Measurements from ENCODE around the gene FAM180A.
"Not testable (repeated sequence)": the region's sequence is repeated elsewhere in the genome, so short reads cannot be mapped to it uniquely, and the experiment has no call there.

FAM180A gene

GRCh38 chr7:135712182-135712782 lies 36.3 kb downstream of the FAM180A start:
- DNase-seq = no peak

DNA sequence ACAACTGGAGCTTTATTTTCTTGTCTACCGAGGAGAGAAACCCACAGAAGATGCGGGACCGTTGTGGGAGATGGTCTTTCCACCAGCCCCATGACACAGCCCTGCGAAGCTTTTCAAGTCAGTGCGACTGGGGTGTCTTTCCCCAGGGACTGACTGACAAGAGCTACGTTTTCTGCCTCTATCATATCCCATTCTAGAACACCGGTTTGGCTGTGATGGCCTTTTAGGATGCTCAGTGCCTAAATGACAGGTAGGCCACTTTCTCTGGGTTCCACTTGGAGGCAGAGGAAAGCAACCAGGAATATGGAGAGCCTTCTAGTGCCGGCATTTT lies 37.5 kb downstream of the FAM180A start:
- no peak for DNase-seq

- no peak for DNase-seq
Measured at GRCh38 chr7:135710417-135711138, 38.0 kb downstream of the FAM180A start.

- no peak for DNase-seq
Measured at GRCh38 chr7:135709508-135709907, 39.1 kb downstream of the FAM180A start.

GRCh38 chr7:135708041-135708440 lies 40.6 kb downstream of the FAM180A start:
- no peak for DNase-seq

DNA sequence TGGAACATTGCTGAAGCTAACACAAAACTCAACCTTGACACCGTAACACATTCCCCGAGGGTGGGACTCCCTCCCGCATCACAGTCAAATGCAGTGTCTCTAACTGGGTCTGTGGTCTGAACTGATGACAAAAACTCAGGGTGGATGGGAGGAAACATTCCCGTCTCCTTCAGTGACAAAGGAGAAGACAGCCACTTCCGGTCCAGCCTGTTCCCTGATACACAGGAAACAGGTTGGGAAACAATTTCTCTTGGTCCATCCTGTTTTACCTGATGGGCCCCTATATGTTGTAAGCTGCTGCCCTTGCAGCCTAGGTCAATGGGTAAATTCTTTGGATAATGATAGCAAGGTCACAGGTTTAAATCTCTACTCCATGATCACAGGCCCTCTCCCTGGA lies 41.0 kb downstream of the FAM180A start:
- no peak for DNase-seq

GRCh38 chr7:135706858-135707569 lies 41.6 kb downstream of the FAM180A start:
- no peak for DNase-seq

DNA sequence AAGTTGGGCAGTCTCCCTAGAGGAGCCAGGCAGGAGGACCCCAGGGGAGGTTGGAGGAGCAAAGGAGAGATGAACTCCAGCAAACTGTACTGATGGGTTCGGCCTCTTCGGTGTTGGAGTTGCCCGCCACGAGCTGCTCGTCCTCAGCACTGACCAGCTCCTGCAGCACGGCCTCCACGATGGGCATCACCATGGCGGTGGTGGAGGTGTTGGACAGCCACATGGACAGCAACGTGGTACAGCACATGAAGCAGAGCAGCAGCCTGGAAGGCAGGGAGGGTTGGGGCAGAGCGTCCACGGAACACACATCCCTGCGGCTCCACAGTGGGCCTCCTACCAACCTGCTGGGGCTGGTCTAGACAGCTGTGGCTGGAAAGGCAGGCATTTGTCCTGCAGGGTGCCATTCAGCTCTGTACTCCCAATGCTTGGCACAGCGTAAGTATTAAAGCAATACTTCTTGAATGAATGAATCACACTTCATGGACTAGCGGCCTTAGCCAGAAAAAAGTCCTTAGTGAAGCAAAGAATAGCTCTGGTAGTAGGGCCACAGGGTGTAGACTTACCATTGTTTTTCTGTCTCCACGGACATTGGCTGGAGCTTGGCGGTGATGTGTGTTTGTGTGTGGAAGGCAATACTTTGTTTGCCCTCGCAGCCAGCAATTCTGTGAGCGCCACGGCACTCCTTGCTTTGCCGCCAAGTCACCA lies 42.4 kb downstream of the FAM180A start:
- no peak for DNase-seq

- no peak for DNase-seq
Measured at GRCh38 chr7:135704698-135705097, 43.9 kb downstream of the FAM180A start.

DNA sequence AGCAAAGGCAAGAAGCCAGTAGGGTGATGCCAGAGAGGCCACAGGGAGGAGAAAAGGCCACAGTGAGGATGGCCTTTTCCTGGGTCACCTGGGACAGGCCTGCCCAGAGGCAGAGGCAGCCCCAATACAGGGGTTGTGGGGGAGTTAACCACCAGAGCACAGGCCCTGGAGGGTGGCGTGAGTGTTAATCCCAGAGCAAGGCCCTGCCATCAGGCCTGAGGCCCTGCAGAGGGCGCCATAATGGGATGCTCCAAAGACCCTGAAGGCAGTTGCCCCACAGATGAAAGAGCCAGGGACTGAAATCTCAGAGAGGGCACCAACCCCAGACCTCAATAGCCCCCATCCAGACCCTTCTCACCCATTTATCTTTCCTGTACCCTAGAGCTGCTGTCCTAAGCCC lies 44.5 kb downstream of the FAM180A start:
- no peak for DNase-seq

DNA sequence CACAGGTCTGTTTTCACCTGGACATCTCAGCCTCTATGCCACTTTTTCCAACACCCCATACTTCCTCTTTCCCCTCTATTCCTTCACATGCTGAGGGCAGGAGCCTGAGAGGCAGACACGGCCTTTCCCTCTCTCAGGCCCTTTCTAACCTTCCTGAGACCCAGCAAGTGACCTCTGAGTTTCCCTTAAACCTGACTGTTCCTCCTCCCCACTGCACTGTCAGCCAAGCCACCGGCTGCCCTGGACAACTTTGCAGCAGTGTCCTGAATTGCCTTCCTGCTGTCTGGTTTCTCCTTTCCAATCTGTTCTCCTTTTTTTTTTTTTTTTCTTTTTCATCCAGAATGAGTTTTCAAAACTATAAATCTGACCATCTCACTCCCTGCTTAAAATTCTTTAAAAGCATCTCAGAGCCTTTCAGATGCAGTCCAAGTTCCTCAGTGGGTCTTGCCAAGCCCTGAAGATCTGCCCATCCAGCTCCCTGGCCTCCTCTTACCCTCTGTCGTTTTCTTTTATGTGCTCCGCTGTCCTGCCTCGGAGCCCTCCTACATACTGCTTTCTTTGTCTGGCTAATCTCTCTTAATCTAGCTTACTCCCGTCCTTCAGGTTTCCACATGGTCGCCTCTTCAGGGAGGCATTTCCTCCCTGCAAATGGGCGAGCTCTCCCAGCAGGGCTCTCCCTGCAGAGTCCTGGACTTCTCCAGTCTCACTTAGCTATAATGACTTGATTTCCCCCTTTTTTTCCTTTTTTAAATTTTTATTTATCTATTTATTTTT lies 51.1 kb downstream of the FAM180A start:
- DNase-seq = no peak

DNA sequence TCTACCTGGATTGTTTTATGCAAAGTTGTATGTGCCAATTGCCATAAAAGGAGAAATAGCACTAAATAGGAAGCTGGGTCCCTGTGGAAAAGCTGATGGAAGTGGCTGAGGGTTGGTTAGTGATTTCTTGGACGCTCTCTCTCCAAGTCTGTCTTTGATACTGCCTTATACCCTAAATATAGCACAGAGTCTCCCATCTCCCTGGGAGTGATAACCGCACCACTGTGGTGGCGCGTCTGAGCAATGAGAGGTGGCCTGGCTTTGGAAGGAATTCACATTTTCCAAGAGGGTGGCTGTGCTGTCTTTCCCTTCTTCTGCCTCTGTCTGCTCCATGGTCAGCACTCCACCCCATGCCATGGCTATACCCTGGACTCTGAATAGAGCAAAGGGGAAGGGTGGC lies 55.1 kb downstream of the FAM180A start:
- DNase-seq = no peak

DNA sequence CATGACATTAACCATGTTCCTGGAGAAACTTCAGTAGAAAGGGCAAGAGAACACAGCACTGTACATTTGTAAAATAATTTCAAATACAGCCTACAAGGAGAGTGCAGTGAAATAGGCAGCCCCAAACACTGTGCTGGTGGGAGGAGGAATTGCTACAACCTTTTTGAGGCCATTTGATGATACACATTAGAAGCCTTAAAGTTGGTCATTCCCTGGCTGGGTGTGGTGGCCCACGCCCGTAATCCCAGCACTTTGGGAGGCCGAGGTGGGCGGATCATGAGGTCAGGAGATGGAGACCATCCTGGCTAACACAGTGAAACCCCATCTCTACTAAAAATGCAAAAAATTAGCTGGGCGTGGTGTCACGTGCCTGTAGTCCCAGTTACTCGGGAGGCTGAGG lies 56.0 kb downstream of the FAM180A start:
- not testable (repeated sequence) for DNase-seq

- DNase-seq = no peak
Measured at GRCh38 chr7:135692055-135692454, 56.6 kb downstream of the FAM180A start.

DNA sequence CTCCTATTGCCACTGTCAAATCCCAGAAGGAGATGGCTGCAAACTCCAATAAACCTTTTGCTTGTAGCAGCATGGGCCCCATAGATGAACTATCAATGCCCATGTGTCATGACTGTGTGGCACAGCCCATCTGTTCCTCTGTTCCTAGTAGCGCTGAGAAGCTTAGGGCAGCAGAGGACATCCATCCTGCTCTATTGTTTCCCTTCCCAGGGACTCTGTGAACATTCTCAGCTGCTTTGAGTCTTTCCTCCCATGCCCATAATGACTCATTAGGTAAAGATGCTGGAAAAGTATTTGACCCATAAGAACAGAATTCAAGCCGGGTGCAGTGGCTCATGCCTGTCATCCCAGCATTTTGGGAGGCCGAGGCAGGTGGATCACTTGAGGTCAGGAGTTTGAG lies 58.0 kb downstream of the FAM180A start:
- DNase-seq = no peak

GRCh38 chr7:135687466-135687865 lies 61.1 kb downstream of the FAM180A start:
- DNase-seq = no peak

- no peak for DNase-seq
Measured at GRCh38 chr7:135685306-135686084, 63.1 kb downstream of the FAM180A start.

DNA sequence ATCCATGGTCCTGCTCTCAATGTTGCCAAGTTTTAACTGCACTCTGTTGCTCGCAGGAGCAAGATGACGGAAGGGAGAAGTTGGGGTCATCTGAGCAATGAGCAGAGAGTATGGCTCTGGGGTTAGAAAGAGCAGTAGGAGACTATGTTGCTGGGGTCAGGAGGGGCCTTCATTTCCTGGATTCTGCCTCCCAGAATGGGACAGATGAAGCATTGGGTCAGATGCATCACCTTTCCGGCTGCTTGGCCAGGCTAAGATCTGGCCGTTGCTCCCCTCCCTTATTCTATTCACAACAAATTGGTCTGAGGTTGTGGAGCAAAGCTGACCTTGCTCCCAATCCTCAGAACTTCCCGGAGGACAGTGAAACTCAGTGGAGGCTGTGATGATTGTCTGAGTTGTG lies 63.9 kb downstream of the FAM180A start:
- DNase-seq = no peak

DNA sequence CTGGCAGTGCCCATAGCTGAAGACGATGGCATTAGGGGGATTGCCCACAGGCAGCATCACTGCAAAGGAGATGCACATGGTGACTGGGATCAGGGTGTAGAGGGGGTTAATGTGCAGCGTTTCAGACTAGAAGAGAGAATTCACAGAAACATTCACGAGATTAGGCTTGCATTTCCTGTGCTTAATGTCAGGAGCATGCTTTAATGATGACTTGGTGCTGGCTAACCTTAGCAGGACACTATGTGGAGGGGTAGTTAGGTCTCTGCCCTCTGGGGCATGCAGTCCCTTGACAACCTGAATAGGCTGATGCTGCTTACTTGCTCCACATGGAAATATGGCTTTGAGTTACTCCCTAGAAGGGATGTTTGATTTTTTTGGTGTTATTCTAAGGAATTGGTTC lies 64.5 kb downstream of the FAM180A start:
- no peak for DNase-seq

DNA sequence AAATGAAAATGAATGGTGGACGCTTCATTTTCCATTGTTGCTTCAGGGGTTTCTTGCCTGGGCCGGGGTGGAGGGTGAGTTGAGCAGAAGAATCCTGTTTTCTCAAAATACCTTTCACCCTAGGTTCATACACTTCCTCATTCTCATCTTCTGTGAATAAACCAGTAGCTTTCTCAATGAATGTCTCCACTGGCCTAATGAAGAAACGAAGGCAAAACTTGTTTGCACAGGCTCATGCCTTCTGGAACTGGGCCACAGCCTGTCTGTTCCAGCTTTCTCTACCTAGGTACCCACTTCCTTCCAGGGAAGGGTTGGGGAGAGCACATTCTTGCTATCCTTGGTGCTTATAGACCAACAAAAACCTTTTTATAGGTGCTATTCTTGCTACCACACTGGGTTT lies 65.0 kb downstream of the FAM180A start:
- no peak for DNase-seq

- no peak for DNase-seq
Measured at GRCh38 chr7:135682191-135682590, 66.4 kb downstream of the FAM180A start.

- no peak for DNase-seq
Measured at GRCh38 chr7:135681762-135682161, 66.9 kb downstream of the FAM180A start.

Data from eye (tissue), 1 donor.